NCI-H524 treated with DMSO at 0.1 percent for 48 hours (cell line): ENCODE results near the gene DHDH.
"Not testable (repeated sequence)": the region's sequence is repeated elsewhere in the genome, so short reads cannot be mapped to it uniquely, and the experiment has no call there.

Experiments
- DNase-seq: peaks from one replicate; lab custom pipeline; 2025; lab: John Stamatoyannopoulos, UW

The DHDH gene

GRCh38 chr19:48918071-48918470 lies 15.4 kb upstream of the DHDH start:
- no peak for DNase-seq

GRCh38 chr19:48918801-48919247 lies 14.7 kb upstream of the DHDH start:
- no peak for DNase-seq

- not testable (repeated sequence) for DNase-seq
Observed at GRCh38 chr19:48919271-48919670, 14.2 kb upstream of the DHDH start.

GRCh38 chr19:48920949-48921348 lies 12.6 kb upstream of the DHDH start:
- no peak for DNase-seq

- no peak for DNase-seq
Observed at GRCh38 chr19:48921721-48922500, 11.6 kb upstream of the DHDH start.

- no peak for DNase-seq
Observed at GRCh38 chr19:48922548-48923490, 10.7 kb upstream of the DHDH start.

GRCh38 chr19:48925240-48925843 lies 8.2 kb upstream of the DHDH start:
- no peak for DNase-seq

- not testable (repeated sequence) for DNase-seq
Observed at GRCh38 chr19:48925890-48926289, 7.6 kb upstream of the DHDH start.

GRCh38 chr19:48926909-48927308 lies 6.6 kb upstream of the DHDH start:
- no peak for DNase-seq

- not testable (repeated sequence) for DNase-seq
Observed at GRCh38 chr19:48927692-48928091, 5.8 kb upstream of the DHDH start.

- DNase-seq: no peak
Observed at GRCh38 chr19:48928164-48929025, 5.1 kb upstream of the DHDH start.

GRCh38 chr19:48934837-48935236 lies 1.3 kb downstream of the DHDH start:
- DNase-seq: no peak

GRCh38 chr19:48935864-48936263 lies 2.4 kb downstream of the DHDH start:
- DNase-seq: no peak

- no peak for DNase-seq
Observed at GRCh38 chr19:48938256-48938655, 4.8 kb downstream of the DHDH start.

- DNase-seq: no peak
Observed at GRCh38 chr19:48940902-48941301, 7.4 kb downstream of the DHDH start.

GRCh38 chr19:48943081-48943480 lies 9.6 kb downstream of the DHDH start:
- no peak for DNase-seq

- DNase-seq: no peak
Observed at GRCh38 chr19:48945415-48945814, 11.9 kb downstream of the DHDH start.

- no peak for DNase-seq
Observed at GRCh38 chr19:48945817-48946216, 12.3 kb downstream of the DHDH start.

GRCh38 chr19:48946463-48947257 lies 13.2 kb downstream of the DHDH start:
- no peak for DNase-seq

GRCh38 chr19:48947258-48947542 lies 13.7 kb downstream of the DHDH start:
- no peak for DNase-seq

GRCh38 chr19:48950159-48950558 lies 16.7 kb downstream of the DHDH start:
- DNase-seq: no peak
